Activated CD8-positive, alpha-beta memory T cell treated with anti-CD3 and anti-CD28 coated beads for 4 hours (primary cell): Measurements from ENCODE around the gene CPNE7.
A peak's percentile ranks its signal among the peaks of the same experiment; 100 is the strongest.

Experiments
- DNase-seq, 2 donors: peaks; one replicate each; pipeline ENCODE4 v3.0.0-alpha.2; 2020; ENCODE audit warnings: low read depth in 2 of 2

Gene CPNE7

GRCh38 chr16:89549007-89549700, 26.4 kb upstream of the CPNE7 start:
- no peak for DNase-seq

DNA sequence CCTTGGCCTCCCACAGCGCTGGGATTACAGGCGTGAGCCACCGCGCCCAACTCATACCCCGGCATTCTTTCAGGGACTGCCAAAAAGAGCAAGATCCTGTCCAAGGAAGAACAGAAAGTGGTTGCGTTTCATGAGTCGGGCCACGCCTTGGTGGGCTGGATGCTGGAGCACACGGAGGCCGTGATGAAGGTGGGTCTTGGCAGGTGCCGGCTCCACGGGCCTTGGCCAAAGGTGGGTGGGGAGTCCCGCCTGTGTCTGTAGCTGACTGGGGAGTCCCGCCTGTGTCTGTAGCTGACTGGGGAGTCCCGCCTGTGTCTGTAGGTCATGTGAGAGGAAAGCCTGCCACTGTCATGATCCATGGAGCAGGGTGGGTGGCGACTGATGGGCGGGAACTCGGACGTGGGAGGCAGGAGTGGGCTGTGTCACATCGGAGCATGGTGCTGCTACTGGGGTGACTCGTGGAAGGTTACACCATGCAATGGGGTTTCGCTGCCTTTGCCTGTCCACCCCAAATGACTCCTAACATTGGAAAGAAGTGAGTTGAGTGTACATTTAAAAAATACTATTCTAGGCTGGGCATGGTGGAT, 25.0 kb upstream of the CPNE7 start:
- DNase-seq, result no peak

GRCh38 chr16:89552329-89552728, 23.2 kb upstream of the CPNE7 start:
- DNase-seq, result no peak

- DNase-seq, result no peak
Measured at GRCh38 chr16:89552913-89553312, 22.6 kb upstream of the CPNE7 start.

- no peak for DNase-seq
Measured at GRCh38 chr16:89553733-89554132, 21.8 kb upstream of the CPNE7 start.

DNA sequence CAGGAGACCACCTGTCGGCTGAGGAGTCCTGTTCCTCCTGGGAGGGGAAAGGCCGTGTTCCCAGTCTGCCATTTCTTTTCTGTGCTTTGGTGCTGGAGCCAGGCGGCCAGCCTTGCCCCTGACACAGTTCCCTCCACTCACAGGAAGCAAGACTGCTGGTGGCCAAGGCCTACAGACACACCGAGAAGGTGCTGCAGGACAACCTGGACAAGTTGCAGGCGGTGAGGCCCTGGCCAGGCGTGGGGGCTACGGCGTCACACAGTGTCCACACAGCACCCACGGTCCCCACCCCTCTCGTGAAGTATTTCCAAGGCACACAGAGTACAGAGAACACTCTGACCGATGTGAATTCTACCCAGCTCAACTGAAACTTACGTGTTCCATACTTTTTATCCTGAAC, 21.2 kb upstream of the CPNE7 start:
- no peak for DNase-seq

DNA sequence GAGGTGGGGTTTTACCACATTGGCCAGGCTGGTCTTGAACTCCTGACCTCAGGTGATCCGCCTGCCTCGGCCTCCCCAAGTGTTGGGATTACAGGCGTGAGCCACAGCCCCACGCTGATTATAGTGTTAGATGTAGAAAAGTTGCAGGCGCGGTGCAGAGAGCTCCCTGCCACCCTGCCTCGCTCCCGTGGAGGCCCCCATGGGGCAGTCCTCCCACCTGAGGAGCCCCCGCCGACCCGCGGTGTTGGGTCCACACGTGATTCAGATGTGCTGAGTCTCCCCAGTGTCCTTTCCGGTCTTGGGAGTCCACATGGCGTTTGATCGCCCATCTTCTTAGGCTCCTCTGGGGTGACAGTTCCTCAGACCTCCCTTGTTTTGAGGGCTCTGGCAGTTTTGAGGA, 20.3 kb upstream of the CPNE7 start:
- DNase-seq, result no peak

GRCh38 chr16:89555780-89556179, 19.8 kb upstream of the CPNE7 start:
- no peak for DNase-seq

GRCh38 chr16:89556750-89557689, 18.5 kb upstream of the CPNE7 start:
- peak; percentile 51 to 63 for DNase-seq

- DNase-seq, result no peak
Measured at GRCh38 chr16:89557690-89558490, 17.7 kb upstream of the CPNE7 start.

GRCh38 chr16:89560378-89561141, 15.0 kb upstream of the CPNE7 start, which contains the start of gene RPL13:
RPL13 (plus strand) TSS chr16:89560682; CDS start chr16:89560960, 278 bp downstream.
- DNase-seq, result peak; percentile 87 to 88

- no peak for DNase-seq
Measured at GRCh38 chr16:89561142-89561883, 14.2 kb upstream of the CPNE7 start.

DNA sequence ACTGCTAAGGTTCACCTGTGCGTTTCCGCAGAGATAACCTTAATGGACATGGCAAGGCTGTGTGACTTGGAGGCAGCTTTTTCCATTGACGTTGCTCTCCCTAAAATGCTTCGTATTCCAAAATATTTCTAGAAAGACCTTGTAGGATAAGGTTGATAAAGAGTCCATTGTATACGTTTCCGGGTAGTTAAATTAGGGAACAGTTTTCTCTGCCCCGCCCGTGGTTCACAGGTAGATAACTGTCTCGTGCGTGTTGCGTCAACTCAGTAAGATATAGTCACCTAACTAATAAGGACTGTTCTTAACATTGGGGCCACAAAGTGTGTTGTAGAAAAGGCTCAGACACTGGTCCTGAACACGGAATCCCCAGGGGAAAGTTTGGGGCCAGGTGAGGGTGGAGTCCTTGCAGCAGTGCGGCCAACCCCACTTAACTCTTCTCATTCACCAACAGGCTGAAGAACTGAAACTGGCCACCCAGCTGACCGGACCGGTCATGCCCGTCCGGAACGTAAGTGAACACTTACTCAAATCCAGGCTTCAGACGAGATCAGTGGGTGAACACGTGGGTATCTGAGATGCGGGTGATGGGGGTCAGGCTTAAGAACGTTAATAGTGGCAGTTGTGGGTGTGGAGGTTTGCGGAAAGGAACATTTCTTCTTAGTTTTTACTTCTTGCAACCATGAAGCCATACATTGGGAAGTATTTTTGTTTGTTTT, 13.5 kb upstream of the CPNE7 start:
- no peak for DNase-seq

DNA sequence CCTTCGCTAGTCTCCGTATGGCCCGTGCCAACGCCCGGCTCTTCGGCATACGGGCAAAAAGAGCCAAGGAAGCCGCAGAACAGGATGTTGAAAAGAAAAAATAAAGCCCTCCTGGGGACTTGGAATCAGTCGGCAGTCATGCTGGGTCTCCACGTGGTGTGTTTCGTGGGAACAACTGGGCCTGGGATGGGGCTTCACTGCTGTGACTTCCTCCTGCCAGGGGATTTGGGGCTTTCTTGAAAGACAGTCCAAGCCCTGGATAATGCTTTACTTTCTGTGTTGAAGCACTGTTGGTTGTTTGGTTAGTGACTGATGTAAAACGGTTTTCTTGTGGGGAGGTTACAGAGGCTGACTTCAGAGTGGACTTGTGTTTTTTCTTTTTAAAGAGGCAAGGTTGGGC, 12.6 kb upstream of the CPNE7 start:
- DNase-seq, result no peak

DNA sequence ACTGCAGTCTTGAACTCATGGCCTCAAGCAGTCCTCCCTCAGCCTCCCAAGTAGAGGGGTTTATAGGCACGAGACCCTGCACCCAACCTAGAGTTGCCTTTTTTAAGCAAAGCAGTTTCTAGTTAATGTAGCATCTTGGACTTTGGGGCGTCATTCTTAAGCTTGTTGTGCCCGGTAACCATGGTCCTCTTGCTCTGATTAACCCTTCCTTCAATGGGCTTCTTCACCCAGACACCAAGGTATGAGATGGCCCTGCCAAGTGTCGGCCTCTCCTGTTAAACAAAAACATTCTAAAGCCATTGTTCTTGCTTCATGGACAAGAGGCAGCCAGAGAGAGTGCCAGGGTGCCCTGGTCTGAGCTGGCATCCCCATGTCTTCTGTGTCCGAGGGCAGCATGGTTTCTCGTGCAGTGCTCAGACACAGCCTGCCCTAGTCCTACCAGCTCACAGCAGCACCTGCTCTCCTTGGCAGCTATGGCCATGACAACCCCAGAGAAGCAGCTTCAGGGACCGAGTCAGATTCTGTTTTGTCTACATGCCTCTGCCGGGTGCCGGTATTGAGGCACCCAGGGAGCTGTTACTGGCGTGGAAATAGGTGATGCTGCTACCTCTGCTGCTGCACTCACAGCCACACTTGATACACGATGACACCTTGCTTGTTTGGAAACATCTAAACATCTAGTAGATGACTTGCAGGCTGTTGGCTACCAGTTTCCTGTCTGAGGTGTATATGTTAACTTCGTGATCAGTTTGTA, 11.7 kb upstream of the CPNE7 start:
- DNase-seq, result no peak

GRCh38 chr16:89564476-89565255, 10.9 kb upstream of the CPNE7 start:
- no peak for DNase-seq

DNA sequence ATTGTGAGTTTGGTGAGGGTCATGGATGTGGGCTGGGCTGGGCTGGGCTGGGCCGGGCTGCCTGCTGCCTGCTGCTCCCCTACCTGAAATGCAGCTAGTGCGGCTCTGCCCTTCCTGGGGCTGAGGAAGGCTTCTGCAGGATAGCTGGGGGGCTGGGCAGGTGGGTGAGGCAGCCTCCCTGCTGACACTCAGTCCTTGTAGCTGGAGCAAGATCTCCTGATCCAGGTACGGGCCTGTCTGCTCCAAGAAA, 10.4 kb upstream of the CPNE7 start:
- no peak for DNase-seq
